Measurements from ENCODE around the gene TMOD2.

GRCh38 chr15:51812598-51812997 is 61.2 kb downstream of the TMOD2 start:
- TF ChIP-seq CTCF (IDR thresholded peaks at IDR 0.05) = no peak
- no peak for TF ChIP-seq POLR2AphosphoS5 (IDR thresholded peaks at IDR 0.05)

Measured in transverse colon (tissue), 4 donors.